GM19397 (cell line): ENCODE results near the gene MTPN.

Experiments used
- ATAC-seq: cut with Tn5 transposase; IDR thresholded peaks from one replicate; pipeline ENCODE4 v1.9.1; 2021; ENCODE audit warnings: mild to moderate bottlenecking, moderate library complexity; ENCODE audit not compliant: unreplicated experiment

The MTPN gene

DNA sequence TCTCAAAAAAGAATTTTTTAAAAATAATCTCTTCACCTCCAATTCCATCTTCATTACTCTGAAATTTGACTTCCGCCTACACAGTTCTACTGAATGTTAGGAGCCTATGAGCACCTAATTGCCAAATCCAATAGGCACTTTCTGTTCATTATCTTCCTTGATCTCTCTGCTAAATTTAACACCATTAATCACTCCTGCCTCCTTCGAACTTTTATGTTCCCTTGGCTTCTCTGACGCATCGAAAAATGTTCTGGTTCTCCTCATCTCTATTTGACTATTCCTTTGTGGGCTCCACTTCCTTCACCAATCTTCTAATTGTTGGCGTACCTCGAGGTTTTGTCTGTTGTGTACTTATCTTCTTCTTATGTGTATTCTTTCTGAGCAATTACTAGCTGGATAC is 87.3 kb downstream of the MTPN start:
- no peak for ATAC-seq

DNA sequence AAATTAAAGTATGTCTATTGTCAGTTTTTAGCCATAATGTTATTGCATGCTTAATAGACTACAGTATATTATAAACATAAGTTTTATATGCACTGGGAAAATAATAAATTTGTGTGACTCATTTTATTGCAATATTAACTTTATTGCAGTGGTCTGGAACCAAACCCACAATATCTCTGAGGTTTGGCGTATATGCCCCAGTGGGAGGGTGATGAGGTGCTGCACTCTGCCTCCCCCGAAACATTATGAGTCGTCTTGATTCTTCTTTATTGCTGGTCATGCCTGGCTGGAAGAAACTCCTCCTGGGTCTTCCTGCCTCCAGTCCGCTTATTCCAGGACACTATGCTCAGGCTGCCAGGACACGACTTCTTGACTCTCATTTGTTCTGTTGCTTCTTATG is 88.4 kb downstream of the MTPN start:
- ATAC-seq = no peak

DNA sequence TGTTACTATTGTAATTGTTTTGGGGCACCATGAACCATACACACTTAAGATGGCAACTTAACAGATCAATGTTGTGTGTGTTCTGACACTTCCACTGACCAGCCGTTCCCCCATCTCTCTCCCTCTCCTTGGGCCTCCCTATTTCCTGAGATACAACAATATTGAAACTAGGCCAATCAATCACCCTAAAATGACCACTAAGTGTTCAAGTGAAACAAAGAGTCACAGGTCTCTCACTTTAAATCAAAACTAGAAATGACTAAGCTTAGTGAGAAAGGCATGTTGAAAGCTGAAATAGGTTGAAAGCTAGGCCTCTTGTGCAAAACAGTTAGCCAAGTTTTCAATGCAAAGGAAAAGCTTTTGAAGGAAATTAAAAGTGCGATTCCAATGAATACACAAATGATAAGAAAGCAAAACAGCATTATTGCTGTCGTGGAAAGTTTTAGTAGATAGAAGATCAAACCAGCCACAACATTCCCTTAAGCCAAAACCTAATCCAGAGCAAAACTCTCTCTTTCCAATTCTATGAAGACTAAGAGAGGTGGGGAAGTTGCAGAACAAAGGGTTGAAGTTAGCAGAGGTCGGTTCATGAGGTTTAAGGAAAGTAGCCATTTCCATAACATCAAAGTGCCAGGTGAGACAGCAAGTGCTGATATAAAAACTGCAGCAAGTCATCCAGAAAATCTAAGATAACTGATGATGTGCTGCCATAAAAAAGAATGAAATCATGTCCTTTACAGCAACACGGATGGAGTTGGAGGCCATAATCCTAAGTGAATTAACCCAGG is 90.6 kb downstream of the MTPN start:
- ATAC-seq = no peak

DNA sequence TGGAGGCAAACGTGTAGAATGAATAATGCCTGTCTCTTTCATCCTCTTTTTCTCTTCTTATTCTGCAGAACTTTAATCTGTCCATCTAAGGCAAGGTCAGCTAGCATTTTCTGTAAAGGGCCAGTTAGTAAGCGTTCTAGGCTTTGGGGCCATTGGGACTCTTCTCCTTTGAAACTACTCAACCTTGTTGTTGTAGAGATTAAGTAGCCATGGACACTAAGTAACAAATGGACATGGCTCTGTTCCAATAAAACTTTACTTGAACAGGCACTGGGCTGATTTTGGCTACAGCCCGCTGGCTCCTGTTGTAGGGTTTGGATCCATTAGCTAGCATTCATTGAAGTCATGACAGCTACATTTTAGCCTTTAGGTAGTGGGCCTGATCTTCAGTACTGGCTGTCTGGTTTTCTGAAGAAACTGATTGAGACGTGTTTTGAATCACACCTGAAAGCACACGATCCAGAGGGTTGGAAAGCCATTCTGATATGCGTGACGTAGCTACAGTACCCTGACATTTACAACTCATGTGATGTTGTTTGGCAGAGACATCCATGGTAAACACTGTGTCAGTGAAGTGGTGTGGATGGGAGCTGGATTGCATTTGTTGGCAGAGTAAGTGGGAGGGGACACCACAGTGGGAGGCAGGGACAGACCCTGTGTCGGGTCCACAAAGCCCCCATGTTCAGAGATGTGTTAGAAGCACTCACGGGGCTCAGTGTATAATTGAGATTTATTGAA is 92.5 kb downstream of the MTPN start:
- ATAC-seq = no peak

DNA sequence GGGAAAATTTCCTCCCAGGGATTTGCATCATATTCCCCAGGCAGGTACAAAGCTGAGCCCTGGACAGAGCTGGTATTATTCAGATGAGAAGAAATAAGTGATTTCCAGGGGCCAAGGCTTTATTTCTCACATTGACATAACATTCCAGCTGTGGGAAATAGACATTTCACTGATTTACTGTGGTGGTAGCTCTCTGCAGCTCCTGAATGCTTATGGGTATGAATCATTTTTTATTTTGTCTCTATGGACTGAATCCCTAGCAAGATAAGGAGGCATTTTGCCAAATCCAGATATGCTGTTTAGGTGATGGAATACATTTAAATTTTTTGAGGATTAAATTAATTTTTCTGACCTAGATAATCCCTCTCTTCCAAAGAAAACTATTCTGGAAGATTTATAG is 97.9 kb downstream of the MTPN start:
- no peak for ATAC-seq

DNA sequence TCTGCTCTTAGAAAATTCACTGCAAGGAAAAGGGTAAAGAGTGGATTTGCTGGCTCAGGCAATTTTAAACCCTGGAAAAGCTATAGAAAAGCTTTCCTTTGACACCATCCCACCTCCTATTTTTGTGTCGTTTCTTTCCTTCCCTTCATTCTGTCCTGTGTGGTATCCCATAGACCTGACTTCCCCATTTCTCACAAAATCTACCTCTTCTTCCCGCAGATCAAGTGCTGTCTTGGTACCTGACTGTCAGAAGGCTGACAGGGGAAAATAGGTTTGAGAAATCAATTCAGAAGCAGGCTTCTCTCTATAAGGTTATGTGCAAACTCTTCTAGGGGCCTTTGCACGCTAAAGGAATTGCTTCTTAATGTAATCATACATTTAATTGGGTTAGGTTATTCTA is 98.9 kb downstream of the MTPN start:
- ATAC-seq = no peak

DNA sequence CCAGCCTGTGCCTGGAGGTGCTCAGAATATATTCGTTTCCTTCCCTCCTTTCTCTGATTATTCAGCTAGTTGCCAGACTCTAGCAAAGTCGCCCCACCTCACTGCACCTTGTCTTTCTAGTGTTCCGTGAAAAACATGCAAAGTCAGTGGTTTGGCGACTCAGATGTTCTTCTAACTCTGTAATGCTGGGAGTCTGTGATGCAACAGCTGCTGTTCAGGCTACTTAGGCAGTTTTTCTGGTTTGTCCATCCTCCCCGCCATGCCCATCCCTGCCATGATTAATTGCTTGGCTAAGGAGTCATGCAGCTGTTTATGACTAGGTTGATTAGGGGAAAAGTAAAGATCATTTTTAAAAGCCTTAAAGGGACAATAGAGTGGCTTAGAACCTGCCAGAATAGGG is 99.4 kb downstream of the MTPN start:
- ATAC-seq = peak; percentile 82
